ENCODE data around the gene HLA-DRB1. TPM values are rescaled to one million over a fixed set of nuclear protein-coding genes. Genes with fewer than 3 reads are reported as not detected.

Gene HLA-DRB1
- total RNA-seq, 1 donor from 2014 or later, result 4.7 TPM

DNA sequence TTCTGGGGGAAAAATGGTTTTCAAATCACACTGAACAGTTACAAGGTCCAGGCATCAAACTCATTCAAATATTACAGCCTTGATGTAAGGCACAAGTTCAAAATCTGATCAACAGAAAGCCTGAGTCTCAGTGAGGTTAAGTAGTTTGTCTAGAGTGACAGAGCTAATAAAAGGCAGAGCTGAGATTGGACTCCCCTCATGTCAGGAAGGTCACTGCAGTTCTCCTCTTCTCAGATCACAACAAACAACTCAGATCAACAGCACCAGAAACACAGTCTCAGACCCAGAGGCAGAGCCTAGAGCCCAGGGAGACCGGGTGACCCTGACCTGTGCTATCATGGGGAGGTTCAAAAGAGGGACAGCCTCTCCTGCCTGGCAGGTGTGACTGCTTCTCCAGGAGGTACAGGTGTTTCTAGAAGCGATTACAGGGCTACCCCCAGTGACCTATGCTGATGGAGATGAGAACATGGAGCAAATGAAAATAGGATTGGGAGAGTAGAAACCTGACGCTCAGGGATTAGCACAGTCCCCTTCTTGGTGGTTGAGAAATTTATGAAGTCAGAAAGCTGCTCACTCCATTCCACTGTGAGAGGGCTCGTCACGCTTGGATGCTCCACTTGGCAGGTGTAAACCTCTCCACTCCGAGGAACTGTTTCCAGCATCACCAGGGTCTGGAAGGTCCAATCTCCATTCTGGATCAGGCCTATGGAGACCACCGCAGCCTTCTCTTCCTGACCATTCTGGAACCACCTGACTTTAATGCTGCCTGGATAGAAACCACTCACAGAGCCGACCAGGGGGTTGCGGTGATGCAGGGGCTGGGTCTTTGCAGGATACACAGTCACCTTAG is 35.3 kb downstream of the HLA-DRB1 start:
- no peaks in the 10 kb centered on the region for H4K20me1 ChIP-seq (ENCODE audit: low read depth)
- Mint-ChIP-seq H3K27me3 (ENCODE audit: insufficient read depth, low read depth) (peaks cover 6% of the 10 kb centered on the region), H3K4me3 (no peak overlapping the region), H3K9me3 (no peaks in the 10 kb centered on the region), H3K4me1 (peaks cover 12% of the 10 kb centered on the region), H3K36me3 (no peaks in the 10 kb centered on the region), H3K27ac (no peak overlapping the region)
- H3K9me3 ChIP-seq (ENCODE audit: low read depth), result no peaks in the 10 kb centered on the region
- no peak overlapping the region for H3K4me2 ChIP-seq
- no peak overlapping the region for H3K9ac ChIP-seq
- no peaks in the 10 kb centered on the region for H3K79me2 ChIP-seq (ENCODE audit: low read depth)
- no peak for TF ChIP-seq EZH2 (IDR thresholded peaks at IDR 0.05)
- no peak for TF ChIP-seq EZH2phosphoT487 (IDR thresholded peaks at IDR 0.05)
- TF ChIP-seq, protein P1, sequence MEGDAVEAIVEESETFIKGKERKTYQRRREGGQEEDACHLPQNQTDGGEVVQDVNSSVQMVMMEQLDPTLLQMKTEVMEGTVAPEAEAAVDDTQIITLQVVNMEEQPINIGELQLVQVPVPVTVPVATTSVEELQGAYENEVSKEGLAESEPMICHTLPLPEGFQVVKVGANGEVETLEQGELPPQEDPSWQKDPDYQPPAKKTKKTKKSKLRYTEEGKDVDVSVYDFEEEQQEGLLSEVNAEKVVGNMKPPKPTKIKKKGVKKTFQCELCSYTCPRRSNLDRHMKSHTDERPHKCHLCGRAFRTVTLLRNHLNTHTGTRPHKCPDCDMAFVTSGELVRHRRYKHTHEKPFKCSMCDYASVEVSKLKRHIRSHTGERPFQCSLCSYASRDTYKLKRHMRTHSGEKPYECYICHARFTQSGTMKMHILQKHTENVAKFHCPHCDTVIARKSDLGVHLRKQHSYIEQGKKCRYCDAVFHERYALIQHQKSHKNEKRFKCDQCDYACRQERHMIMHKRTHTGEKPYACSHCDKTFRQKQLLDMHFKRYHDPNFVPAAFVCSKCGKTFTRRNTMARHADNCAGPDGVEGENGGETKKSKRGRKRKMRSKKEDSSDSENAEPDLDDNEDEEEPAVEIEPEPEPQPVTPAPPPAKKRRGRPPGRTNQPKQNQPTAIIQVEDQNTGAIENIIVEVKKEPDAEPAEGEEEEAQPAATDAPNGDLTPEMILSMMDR (IDR thresholded peaks at IDR 0.05), result no peak
- H3F3A ChIP-seq (ENCODE audit: low read depth), result no peaks in the 10 kb centered on the region
- DNase-seq (ENCODE audit: low spot score), result no peak
- no peak overlapping the region for H3K27ac ChIP-seq
- H3K4me1 ChIP-seq, result no peaks in the 10 kb centered on the region
- no peaks in the 10 kb centered on the region for H3K27me3 ChIP-seq
- no peaks in the 10 kb centered on the region for H3K36me3 ChIP-seq
- H3K4me3 ChIP-seq, result no peak overlapping the region
- H2AFZ ChIP-seq (replicated peaks), result no peak overlapping the region

DNA sequence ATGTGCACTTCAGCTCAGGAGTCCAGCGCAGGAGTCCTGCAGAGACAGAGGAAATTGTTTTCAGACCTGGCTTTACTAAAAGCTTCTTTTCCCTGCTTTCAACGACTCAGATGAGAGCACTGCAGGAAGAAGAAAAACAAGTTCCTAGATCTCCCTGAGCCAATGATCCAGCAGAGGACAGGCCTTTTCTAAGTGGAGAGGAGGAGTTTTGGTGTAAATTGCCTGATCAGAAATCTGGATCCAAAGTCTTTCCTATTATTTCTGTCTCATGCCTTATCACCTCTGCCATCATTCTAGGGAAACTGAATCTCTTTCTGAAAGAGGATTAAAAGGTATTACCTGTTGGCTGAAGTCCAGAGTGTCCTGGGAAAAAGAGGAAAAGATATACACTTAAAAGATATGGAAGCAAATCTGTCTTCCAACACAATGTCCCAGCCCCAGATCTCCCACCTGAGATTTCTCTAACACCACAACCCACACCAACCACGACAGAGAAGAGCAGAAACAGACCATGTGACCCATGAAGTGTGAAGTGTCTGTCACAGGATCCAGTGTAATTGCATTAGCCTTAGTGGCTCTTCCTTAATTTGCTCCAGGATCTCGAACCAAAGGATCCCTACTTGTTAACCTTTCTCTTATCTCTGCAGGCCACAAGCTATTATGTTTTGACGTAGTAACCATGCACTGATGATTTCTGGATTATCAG is 36.5 kb downstream of the HLA-DRB1 start:
- no peak overlapping the region for H3K4me3 Mint-ChIP-seq
- H3K36me3 ChIP-seq, result no peaks in the 10 kb centered on the region
- no peak for DNase-seq (ENCODE audit: low spot score)
- H3K36me3 Mint-ChIP-seq, result no peaks in the 10 kb centered on the region
- no peaks in the 10 kb centered on the region for H3F3A ChIP-seq (ENCODE audit: low read depth)
- H2AFZ ChIP-seq (replicated peaks), result peak overlapping the region; percentile 65
- H4K20me1 ChIP-seq (ENCODE audit: low read depth), result no peaks in the 10 kb centered on the region
- no peaks in the 10 kb centered on the region for H3K27me3 ChIP-seq
- H3K27ac Mint-ChIP-seq, result no peak overlapping the region
- no peaks in the 10 kb centered on the region for H3K9me3 ChIP-seq (ENCODE audit: low read depth)
- no peak overlapping the region for H3K27ac ChIP-seq
- no peak for TF ChIP-seq EZH2phosphoT487 (IDR thresholded peaks at IDR 0.05)
- TF ChIP-seq EZH2 (IDR thresholded peaks at IDR 0.05), result no peak
- TF ChIP-seq, protein P1 (IDR thresholded peaks at IDR 0.05), result no peak
- peaks cover 7% of the 10 kb centered on the region for H3K27me3 Mint-ChIP-seq (ENCODE audit: insufficient read depth, low read depth)
- no peaks in the 10 kb centered on the region for H3K79me2 ChIP-seq (ENCODE audit: low read depth)
- no peaks in the 10 kb centered on the region for H3K4me1 ChIP-seq
- no peak overlapping the region for H3K4me2 ChIP-seq
- no peak overlapping the region for H3K9ac ChIP-seq
- H3K4me1 Mint-ChIP-seq, result peaks cover 12% of the 10 kb centered on the region
- no peak overlapping the region for H3K4me3 ChIP-seq
- no peaks in the 10 kb centered on the region for H3K9me3 Mint-ChIP-seq

DNA sequence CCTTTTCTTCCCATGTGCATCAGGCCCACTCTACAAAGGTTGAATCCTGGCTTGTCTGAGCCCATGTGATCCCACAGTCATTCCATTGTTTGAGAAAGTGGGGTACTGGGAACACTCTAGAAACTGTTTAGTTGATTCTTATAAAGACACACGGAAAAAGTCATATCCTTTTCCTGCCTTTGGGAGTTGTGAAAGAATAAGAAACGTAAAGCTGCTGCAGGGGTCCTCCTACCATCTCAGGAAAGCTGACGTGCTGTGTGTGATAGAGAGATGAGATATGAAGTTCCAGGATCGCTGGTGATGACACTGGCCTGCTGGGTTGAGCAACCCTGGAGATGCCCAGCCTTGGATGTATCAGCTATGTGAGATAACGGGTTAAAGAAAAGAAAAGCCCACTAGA is 38.2 kb downstream of the HLA-DRB1 start:
- Histone ChIP-seq H3K4me2 (no peak overlapping the region), H4K20me1 (ENCODE audit: low read depth) (no peaks in the 10 kb centered on the region), H2AFZ (replicated peaks) (no peak overlapping the region), H3K79me2 (ENCODE audit: low read depth) (no peaks in the 10 kb centered on the region), H3K9ac (no peak overlapping the region), H3K4me1 (no peaks in the 10 kb centered on the region), H3K36me3 (no peaks in the 10 kb centered on the region), H3K27me3 (no peaks in the 10 kb centered on the region), H3K27ac (no peak overlapping the region), H3K4me3 (no peak overlapping the region), H3F3A (ENCODE audit: low read depth) (no peaks in the 10 kb centered on the region), H3K9me3 (ENCODE audit: low read depth) (no peaks in the 10 kb centered on the region)
- peaks cover 7% of the 10 kb centered on the region for H3K27me3 Mint-ChIP-seq (ENCODE audit: insufficient read depth, low read depth)
- TF ChIP-seq, protein P1 (IDR thresholded peaks at IDR 0.05), result no peak
- TF ChIP-seq EZH2 (IDR thresholded peaks at IDR 0.05) (no peak), EZH2phosphoT487 (IDR thresholded peaks at IDR 0.05) (no peak)
- DNase-seq (ENCODE audit: low spot score), result no peak
- H3K27ac Mint-ChIP-seq, result no peak overlapping the region
- peaks cover 12% of the 10 kb centered on the region for H3K4me1 Mint-ChIP-seq
- no peak overlapping the region for H3K4me3 Mint-ChIP-seq
- no peaks in the 10 kb centered on the region for H3K36me3 Mint-ChIP-seq
- no peaks in the 10 kb centered on the region for H3K9me3 Mint-ChIP-seq

Data from neural progenitor cell (in vitro differentiated cells).